ENCODE measurements around the gene PCA3.

GRCh38 chr9:76756268-76756640 lies 8.0 kb upstream of the PCA3 start:
- TF ChIP-seq POLR2A (IDR thresholded peaks at IDR 0.05) (no peak), POLR2AphosphoS5 (IDR thresholded peaks at IDR 0.05) (no peak)
- TF ChIP-seq, protein P1, sequence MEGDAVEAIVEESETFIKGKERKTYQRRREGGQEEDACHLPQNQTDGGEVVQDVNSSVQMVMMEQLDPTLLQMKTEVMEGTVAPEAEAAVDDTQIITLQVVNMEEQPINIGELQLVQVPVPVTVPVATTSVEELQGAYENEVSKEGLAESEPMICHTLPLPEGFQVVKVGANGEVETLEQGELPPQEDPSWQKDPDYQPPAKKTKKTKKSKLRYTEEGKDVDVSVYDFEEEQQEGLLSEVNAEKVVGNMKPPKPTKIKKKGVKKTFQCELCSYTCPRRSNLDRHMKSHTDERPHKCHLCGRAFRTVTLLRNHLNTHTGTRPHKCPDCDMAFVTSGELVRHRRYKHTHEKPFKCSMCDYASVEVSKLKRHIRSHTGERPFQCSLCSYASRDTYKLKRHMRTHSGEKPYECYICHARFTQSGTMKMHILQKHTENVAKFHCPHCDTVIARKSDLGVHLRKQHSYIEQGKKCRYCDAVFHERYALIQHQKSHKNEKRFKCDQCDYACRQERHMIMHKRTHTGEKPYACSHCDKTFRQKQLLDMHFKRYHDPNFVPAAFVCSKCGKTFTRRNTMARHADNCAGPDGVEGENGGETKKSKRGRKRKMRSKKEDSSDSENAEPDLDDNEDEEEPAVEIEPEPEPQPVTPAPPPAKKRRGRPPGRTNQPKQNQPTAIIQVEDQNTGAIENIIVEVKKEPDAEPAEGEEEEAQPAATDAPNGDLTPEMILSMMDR (IDR thresholded peaks at IDR 0.05 in 8 of 11, conservative IDR thresholded peaks at IDR 0.05 in 3 of 11) = no peak
